Right hindlimb (tissue), 1 donor: ENCODE data around the gene ARID5A.

Experiments used
- DNase-seq: peaks from one replicate; pipeline ENCODE4 v3.0.0-alpha.2; 2018

ARID5A gene

DNA sequence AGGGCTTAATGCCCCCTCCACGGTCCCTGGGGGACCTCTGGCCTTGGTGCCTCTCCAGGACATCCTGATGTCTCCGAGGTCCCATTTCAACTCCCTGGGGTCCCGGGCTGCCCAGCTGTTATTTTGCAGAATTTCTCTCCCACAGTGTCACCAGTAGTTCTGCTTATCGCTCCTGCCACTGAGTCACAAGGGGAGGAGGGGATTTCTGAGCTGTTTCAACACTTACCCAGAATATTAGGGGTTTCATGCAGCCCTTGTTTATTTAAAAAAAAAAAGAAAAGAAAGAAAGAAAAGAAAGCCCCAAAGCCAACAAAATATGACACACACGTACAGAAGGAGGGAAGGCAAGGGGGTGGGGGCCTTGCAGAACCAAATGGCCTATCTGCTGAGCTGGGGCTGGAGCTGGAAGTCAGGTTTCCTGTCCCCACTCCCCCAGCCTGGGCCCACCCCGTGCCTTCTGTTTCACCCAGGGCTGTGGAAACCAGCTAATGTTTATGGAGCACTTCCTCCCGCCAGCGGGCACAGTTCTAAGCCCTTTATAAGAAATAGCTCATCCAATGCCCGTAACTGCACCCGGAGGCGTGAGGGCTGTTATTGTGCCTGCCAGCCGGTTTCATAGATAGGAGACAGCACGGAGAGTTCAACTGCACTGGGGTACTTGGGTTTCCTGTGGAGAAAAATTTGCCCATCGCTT, 8.4 kb upstream of the ARID5A start:
- peak; percentile 75 for DNase-seq

GRCh38 chr2:96528700-96529375, 7.7 kb upstream of the ARID5A start:
- no peak for DNase-seq

- no peak for DNase-seq
Observed at GRCh38 chr2:96529376-96530143, 7.0 kb upstream of the ARID5A start.

DNA sequence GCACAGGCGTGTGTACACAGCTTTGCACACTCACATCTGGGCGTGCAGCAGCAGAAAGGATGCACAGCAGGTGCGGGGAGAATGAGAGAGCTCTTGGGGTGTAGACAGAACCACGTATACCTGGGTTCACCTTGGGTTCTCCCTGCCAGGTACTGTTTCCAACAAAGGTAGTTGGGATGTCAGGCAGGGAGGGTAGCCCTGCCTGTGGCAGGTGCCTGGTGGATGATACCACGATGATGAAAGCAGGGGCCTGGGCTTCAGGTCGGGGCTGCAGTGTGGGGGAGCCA, 6.5 kb upstream of the ARID5A start:
- no peak for DNase-seq

DNA sequence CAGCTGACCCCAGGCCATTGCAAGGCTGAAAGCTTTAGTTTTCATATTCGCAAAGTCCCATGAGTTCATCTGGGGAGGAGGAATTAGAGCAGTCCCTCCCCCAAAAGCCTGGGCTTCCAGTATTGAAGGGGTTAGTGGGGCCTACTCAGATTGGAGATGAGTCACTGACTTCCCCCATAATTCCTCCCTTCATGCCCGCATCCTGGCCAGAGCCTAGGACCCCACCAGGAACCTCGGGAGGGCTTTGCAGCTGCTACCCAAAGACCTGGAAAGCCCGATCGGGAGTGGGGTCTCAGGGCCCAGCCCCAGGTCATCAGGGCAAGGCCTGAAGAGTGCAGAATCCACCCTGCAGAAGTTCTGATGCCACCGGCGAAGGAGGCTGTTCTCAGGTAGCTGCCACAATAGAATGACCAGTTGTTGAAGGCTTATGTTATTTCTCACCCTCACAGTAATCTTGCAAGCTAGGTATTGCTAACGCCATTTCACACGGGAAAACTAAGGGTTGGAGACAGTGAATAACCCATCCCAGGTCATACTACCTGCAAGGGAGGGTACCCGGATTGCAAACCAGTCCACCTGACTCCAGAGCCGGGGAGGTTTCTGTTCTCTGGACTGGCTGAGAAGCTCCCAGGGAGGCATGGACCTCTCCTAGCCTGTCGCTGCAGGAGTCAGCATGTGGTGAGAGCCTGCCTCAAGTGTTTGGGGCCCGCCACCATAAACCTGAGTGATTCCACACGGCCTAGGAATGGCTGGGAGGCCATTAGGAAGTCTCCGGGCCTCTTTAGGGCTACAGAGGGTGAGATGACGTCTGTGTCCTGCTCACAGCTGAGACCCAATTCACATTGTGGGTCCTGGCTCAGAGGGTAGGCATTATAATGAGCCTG, 5.8 kb upstream of the ARID5A start:
- DNase-seq = no peak

- DNase-seq = no peak
Observed at GRCh38 chr2:96531366-96531765, 5.2 kb upstream of the ARID5A start.

DNA sequence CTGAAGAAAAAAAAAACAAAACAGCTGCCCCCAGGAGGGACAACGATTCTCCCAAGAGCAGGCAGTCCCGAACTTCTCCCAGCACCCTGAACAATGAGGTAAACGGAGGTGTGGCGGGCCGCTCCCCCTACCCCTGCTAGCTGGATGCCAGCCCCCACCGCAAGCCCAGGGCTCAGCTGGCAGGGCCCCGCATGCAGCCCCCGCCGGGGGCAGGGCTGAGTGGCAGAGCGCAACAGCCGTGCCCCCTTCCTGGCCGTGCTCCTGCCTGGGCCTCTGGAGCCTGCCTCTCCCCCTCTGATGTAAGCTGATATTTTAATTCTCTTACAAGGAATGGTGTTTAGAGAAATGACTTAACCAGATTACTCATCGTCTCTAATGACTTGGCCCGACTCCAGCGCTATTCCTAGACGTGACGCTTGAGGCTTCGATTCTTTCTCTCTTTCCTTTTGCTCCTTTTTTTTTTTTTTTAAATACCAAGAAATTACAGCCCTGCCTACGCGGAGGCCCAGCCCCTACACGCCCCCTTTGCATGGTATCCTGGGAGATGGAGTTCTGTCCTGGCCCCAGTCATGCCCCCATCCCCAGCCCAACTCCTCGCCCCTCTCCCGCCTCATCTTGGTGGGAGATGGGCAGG, 4.6 kb upstream of the ARID5A start:
- peak; percentile 95 for DNase-seq

DNA sequence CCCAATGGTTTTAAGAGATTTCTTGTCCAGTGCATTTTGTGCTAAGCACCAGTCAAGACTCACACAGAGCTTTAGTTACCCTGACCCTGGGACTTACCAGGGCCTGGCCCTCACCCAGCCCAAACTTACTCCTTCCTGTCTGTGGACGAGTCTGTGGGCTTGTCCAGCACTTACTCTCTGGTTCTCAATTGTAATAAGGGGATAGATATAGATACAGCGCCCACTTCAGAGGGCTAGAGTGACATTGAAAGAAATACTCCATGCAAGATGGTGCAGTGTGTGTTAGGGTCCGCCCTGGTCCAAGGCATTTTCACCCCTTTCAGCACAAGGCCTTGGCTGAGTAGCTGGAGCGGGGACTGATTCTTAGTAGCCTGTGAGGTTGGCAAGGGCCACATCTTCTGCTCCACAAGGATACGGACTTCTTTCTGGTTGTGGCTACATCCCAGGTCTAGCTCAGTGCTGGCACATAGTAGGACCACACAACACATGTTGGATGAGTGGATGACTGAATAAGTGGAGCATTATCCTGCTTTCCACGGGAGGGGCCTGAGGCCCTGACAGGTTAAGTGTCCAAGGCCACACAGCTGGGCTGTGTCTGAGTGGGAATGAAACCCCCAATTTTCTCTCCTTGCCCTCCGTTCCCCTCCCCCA, 3.8 kb upstream of the ARID5A start:
- no peak for DNase-seq

GRCh38 chr2:96533292-96534073, 3.1 kb upstream of the ARID5A start:
- peak; percentile 79 for DNase-seq

GRCh38 chr2:96534141-96534540, 2.4 kb upstream of the ARID5A start:
- no peak for DNase-seq

DNA sequence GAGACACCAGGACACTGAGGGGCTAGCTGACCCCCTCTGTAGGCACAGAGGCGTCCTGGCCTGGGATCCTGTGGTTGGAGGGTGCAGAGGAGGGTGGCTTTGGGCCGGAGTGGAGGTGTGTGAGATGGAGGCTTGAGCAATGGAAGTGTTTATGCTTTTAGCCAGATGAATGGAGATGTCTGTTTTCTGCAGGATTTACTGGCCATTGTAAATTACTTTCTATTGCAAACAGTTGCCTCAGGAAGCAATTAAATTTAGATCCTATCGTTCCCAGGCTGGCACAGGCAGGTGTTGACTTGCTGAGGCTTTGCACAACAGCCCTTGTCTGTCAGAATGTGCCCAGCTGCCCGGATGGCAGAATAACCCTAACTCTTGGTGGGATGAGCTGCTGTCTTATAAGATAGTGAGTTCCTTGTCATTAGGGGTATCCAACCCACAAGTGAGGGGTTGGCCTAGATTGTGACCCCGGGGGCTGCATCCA, 1.8 kb upstream of the ARID5A start:
- no peak for DNase-seq

- DNase-seq = no peak
Observed at GRCh38 chr2:96535331-96535730, 1.2 kb upstream of the ARID5A start.

GRCh38 chr2:96537066-96537733, 648 bp downstream of the ARID5A start:
- DNase-seq = peak; percentile 74

DNA sequence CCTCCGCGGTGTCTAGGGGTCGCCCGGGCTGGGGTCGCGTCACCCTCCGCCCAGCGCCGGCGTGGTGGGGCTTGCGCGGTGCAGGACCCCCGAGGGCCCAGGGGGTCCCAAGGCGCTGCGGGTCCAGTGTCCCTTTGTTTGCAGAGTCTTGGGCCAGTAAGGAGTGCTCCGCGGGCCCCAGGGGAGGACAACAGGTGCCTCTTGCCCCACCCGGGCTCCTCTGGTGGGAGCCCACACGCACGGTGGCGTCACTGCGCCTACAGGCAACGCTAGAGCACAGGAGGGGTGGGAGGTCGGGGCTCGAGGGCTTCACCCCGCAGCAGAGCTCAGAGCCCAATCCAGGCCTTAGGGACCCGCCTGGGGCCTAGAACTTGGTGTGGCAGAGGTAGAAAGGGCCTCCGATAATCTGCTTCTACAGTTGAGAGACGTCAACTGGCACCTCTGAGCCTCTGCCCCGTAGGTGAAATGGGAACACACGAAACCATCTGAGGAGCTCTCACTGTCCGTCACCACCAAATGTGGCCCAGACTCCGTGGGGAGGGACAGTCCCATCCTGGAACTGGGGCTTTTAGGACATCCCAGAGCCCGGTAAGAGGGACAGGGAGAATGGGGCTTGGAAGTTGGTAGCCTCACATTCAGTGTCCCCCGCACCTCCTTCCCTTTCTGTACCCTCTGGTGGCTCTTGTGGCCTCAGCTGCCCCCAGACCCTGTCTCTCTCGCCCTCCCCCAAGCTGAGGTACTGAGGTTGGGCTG, 1.4 kb downstream of the ARID5A start:
- no peak for DNase-seq

DNA sequence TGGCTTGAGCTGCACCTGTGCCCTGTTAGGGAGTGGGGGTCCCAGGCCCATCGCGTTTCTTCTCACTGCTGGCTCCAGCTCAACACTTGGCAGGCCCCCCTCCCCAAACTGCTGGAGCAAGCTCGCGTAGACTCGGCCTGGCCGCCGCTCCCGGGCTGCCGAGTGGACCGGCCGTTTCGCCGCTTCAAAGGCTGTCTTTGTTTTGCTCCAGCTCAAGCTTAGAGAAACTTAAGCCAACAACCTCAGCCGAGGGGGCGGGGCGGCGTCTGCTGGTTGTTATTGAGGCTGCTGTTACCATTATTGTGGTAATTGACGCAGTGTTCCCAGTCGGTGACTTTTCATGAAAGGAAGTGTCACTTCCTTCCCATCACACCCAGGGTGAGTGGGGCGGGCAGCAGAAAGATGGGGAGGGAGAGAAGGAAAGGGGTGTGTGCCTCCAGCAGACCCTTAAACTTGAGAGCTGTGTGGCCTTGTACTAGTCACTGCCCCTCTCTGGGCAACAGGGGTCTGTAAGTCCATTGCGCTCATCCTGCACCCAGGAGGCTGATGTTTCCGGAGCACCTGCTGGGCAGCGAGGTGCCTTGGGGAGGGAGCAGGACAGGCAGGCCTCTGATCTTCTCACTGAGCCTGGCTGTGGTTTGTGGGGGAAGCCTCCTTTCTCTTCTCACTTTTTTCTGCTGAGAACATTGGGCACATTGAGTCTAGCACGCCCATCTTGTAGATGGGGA, 2.1 kb downstream of the ARID5A start:
- peak; percentile 75 for DNase-seq

DNA sequence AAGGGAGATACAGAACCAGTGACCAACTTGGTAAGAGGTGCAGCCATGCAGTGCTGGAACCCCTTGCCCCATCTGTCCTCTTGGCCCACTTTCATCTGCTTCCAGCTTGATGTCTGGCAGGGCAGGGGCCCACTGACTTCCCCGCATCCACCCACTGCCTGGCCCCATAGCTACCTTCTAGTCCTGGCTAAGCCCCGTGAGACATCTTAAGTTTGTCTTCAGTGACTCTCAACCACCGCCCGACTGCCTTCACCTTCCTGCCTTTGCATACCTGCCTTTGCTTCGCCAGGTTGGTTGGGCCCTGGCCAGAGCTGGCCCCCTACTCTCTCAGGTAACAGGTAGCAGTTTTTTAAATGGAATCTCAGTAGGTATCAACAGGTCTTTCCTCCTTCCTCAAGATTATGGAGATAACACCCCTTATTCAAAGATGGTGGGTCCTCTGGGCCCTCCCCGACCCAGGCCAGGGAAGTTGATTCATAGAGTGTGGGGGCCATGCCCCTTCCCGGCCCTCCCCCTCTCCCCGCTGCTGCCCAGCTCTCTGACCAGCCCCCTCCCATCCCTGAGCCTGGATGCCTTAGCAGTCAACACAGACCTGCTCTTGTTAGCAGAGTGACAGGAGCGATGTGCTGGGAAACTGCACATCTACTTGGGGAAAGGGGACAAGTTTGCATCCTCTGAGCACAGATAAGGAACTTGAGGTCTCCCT, 2.8 kb downstream of the ARID5A start:
- no peak for DNase-seq

- DNase-seq = no peak
Observed at GRCh38 chr2:96540136-96540535, 3.6 kb downstream of the ARID5A start.

- no peak for DNase-seq
Observed at GRCh38 chr2:96541398-96542152, 5.0 kb downstream of the ARID5A start.
